ENCODE data around the gene SBNO1.
"Not testable (repeated sequence)": the region's sequence is repeated elsewhere in the genome, so short reads cannot be mapped to it uniquely, and the experiment has no call there.

- TF ChIP-seq CTCF (conservative IDR thresholded peaks at IDR 0.05); ZFX (IDR thresholded peaks at IDR 0.05): not testable (repeated sequence)
Observed at GRCh38 chr12:123407934-123408333, 43.3 kb upstream of the SBNO1 start.

All from C4-2B (cell line).